ENCODE measurements around the gene RUVBL1.

Gene RUVBL1

DNA sequence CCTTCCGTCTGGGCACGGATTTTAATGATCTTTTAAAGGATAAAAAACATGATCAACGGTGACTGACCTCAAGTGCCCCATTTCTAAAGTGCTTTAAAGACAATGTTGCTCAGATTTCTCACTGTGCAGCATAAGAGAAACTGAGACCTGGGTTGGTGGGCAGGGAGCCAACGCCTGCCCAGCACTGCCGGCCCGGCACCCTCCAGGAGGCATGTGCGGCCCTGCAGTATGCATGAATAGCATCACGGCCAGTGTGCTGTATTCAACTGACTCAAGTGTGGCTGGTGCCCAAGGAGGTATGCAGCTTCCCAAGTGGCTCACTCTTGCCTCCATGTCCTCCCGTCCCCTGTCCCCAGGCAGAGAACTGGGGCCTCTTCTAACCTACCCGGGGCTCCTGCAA, 41.1 kb downstream of the RUVBL1 start:
- no peak for DNase-seq (ENCODE audit: low read depth)

DNA sequence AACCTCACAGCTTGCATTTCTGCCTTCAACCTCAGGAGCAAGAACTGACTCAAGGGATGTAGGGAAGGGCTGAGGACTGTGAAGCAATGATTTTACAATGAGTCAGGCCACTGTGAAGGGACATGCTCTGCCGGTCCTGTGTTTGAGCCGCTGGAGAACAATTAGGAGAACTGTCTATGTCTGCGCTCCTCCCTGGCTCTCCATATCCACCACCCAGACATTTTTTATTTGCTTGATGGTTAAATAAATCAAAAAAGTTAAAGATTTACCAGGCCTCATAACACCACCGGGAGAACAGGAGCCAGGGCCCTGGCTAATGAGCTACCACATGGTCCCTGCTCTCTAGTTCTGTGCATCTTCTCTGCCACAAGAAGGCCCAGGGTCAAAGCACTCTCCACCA, 41.8 kb downstream of the RUVBL1 start:
- DNase-seq (ENCODE audit: low read depth) = no peak

DNA sequence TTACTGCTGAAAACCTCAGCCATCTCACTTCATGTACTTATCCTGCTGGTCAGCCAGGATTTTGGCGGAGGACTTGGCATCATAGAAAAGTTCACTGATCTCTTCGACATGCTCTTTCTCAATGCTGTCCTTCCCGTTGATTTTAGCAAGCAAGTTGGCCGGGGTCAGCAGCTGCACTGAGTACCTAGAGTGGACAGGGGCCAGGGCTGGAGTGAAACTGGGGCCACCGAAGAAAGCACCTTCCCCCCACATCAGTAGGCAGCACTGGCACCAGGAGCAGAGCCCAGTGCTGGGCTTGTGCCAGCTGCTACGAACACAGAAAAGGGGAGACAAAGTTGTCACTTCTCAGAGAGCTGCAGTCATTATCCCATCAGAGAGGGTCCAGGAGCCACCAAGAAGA, 42.4 kb downstream of the RUVBL1 start:
- DNase-seq (ENCODE audit: low read depth) = no peak

DNA sequence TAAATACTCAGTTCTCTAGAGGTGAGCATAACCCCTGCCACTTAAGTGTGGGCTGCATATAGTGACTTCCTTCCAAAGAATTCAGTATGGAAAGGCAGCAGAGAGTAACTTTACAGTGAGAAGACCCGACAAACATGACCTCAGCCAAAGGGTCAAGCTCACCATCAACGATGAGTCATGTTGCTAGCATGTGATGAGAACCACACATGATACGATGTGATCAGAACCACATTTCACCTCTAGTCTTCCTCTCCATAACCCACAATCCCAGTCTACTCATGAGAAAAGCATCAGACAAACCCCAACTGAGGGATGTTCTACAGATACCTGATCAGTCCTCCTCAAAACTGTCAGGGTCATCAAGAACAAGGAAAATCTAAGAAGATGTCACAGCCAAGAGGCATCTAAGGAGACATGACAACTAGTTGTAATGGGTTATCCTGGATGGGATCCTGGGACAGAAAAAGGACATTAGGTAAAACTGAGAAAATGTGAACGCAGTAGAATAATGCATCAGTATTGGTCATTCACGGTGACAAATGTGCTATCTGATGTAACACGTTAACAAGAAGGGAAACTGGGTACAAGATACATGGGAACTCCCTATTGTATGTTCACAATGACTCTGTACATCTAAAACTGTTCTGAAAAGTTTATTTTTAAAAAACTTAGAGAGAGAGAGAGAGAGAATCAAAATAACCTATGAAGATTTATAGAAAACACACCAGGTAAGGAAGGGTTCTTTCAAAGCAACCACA, 43.1 kb downstream of the RUVBL1 start:
- peak; percentile 80 for DNase-seq (ENCODE audit: low read depth)

DNA sequence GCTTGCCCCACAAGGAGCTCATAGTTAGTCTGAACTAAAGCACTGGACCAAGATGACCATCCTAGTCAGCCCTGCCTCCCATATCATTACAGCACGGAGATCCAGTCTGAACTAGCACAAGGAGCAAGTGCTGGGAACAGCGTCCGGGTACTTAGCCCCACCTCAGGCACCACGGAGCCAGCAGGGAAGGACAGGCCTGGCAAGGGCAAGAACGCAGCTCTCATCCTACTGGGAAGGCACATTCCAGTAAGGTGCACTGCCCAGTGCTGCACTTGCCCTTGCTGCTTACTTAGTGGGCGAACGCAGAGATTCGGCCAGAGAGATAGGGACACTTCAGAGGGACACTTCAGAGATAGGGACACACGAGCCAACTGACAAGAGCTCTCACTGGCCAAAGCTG, 43.8 kb downstream of the RUVBL1 start:
- no peak for DNase-seq (ENCODE audit: low read depth)

DNA sequence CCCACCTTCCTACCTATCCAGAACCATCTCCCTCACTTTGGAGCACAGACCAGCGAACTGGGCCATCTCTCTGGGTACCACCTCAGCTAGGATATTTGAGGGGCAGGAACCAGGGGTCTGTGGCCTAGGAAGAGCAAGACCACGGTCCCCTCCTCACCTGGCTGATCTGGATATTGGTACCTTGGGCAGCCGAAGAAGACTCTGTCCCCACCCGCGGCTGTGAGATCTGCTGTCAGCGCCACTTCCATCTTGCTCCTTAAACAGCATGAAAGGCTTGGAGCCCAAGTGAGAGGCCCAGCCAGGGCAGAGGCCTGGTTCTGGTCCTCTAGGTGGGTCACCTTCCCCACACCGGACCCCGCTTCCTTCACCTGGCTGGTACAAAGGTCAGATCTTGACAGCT, 44.7 kb downstream of the RUVBL1 start:
- no peak for DNase-seq (ENCODE audit: low read depth)

DNA sequence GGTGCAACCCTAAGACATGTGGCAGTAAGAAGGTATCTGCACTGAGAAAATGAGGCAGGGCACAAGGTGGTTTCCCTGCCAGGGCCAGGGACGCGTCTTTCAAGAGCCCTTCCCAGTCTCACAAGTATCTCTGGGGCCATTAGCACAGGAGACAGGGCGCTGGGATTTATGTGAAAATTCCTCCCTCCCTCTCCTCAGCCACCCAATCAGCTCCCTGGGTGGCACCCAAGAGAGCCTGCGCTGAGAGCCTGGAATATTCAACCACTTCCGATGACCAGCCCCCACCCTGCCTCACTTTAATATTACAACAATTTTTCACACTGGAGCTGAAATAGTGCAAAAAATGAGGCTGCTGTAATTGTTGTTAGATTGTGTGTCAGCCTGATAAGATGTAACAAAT, 45.3 kb downstream of the RUVBL1 start:
- no peak for DNase-seq (ENCODE audit: low read depth)

DNA sequence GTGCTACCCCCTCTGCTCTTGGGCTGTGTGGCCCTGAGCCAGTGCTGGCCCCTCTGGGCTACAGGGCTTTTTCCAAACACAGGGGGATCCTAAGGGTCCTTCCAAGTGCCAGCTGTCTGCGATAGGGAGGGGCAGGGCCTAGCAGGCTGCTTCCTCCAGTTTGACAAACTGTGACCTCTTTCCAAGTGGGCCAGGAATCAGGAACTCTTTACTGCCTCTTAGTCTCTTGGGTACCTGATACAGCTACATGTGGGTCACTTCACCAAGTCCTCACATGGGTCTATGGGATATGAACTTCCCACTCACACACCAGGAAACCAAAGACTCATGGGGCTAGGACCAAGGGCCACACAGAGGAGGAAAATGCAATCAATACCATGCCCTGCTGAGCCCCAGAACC, 45.9 kb downstream of the RUVBL1 start:
- no peak for DNase-seq (ENCODE audit: low read depth)

DNA sequence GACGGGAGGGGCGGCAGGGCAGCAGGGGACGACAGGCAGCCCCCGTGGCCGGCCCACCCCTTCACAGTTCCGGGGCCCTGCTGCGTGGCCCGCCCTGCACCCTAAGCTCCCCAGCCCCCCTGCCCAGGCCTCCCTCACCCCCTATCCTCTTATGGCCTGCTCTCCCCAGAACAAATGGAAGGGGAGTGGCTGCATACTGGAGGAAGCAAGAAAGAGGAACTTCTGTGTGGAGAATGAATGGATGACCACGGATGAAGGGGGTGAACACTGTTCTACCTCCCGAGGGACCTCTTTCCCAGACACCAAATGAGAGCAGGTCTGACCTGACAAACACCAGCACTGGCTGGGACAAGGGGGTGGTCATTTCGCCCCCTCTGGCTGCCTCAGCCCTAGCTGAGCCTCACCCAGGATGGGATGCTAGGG, 46.4 kb downstream of the RUVBL1 start:
- no peak for DNase-seq (ENCODE audit: low read depth)

DNA sequence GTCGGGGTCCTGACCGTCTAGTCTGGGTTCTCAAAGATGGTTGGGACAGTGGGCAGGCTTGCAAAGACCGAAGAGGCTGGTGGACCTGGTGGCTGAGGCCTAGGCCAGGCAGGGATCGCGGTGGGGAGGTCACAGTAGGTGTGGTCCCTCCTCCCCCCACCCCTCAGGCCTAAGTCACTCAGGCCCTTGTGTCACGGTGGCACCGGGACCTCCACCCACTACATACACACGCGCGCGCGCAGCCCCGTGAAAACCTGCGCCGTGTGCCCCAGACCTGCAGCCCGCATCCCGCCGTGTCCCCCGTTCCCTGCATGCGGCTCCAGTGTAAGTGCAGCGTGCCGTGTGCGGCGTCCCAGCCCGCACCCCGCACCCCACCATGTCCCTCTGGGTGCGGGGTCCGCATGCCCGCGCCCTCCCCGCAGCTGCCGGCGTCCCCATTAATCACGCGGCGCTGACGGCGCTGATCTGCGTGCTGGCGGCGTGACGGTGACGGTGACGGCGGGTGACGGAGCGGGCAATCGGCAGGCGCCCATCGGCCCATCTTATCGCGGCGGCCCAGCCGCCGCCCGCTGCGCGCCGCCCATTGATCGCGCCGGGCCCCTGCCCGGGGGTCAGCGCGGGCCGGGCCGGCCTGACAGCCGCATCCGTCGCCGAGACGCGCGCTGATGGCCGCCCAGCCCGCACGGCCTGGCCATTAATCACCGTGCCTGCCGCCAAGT, 47.0 kb downstream of the RUVBL1 start:
- no peak for DNase-seq (ENCODE audit: low read depth)

DNA sequence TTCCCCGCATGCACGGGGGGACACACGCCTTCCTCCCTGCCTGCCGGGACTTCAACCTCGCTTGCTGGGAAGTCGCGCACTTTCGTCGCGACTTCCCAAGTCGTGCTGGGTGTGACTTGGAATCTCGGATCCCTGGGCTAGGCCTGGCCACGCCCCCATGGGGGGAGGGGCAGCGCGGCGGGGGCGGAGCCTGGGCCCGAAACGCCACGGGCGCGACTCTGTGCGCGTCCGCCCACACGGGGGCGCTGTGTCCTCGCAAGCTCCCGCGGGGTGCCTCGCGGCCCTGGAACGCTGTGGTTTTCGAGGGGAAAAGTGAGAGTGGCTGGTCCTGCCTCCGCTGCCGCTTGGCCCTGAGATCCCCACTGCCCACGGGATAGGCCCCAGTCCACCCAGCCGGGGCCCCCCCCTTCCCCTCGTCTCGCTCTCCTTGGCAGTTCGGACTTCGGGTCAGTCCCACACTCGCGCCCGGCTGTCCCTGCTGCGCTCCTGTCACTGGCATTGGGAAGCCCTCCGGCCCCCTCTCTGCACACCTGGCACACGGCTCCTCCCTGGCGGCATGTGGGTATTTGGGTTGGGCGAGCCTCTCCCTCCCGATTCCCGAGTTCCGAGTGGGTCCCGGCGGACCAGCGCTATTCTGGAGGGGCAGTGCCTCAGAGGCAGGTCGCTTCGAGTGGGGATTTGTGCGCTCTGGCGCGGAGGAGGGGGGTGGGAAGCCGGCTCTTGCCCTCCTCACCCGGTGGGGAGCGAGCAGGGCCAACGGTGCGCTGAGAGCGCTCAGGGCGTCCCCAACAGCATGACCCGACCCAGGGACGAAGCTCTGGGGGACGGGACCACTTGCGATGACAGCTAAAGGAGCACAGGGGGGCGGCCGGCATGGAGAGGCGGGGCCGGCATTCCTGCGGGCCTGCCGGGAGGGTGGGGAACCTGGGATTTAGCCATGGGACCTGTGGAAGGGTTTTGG, 47.8 kb downstream of the RUVBL1 start:
- peak; percentile 72 for DNase-seq (ENCODE audit: low read depth)

DNA sequence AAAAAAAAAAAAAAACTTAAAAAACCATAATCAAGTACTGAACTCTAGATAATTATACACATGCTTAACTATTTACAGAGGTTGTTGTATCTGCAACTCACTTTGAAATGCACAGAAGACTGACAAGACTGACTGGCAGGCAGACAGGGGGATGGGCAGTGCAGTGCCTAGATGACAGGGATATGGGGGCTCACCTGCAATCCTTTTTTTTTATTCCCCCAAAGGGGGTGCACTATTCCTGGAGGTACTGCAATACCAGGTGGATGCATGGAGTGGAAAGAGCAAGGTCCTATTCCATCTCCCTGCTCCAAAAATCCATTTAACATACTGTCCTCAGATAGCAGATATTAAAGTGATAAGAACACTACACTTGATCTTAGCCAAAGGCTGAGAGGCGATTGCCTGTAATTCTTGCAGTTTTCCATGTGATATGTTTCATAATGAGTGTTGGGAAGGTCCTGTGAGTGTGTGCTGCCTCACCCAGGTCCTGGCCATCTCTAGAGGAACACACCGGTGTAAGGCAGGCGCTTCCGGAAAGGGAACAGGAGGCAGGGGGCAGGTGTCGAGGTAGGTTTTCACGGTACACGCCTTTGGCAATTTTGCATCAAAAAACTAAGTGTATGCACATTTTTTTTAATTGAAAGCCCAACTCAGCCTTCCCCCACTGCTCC, 48.6 kb downstream of the RUVBL1 start:
- no peak for DNase-seq (ENCODE audit: low read depth)

DNA sequence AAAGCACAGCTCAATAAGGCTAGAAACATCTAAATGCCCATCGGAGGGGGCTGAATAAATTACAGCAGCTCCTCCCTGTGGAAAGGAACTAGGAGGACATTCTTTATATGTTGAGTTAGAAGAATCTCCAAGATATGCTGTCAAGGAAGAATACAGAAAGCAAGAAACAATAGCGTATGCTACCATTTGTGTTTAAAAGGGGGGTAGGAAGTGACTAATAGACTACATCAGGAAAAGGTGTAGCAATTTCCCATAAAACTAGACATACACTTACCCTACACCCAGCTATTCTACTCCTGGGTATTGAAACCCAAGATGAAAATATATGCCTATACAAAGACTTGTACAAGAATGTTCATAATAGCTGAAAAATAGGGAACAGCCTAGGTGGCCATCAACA, 49.8 kb downstream of the RUVBL1 start:
- DNase-seq (ENCODE audit: low read depth) = no peak

DNA sequence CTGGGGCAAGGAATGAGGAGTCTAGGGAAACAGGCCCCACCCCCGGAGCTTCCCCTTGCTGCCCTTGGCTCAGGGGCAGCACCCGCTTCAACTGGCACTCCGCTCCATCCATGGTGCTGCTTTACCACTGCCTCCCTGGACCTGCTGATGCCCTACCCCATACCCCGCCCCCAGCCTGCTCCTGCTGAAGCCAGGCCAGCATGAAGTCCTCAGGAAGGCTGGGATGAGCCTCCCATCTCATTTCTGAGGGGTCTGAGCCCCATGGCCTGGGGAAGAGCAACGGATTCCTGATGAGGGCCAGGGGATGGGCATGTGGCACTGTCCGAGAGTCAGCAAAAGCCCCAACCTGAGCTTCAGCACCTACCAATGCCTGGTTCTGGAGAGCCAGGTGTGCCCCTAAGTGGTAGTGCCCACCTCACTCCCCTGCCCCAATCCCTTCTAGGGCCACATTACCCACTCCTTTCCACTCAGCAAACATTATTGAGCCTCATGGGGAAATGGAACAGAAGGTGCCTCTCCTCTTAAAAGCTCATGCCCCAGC, 50.4 kb downstream of the RUVBL1 start:
- DNase-seq (ENCODE audit: low read depth) = no peak

DNA sequence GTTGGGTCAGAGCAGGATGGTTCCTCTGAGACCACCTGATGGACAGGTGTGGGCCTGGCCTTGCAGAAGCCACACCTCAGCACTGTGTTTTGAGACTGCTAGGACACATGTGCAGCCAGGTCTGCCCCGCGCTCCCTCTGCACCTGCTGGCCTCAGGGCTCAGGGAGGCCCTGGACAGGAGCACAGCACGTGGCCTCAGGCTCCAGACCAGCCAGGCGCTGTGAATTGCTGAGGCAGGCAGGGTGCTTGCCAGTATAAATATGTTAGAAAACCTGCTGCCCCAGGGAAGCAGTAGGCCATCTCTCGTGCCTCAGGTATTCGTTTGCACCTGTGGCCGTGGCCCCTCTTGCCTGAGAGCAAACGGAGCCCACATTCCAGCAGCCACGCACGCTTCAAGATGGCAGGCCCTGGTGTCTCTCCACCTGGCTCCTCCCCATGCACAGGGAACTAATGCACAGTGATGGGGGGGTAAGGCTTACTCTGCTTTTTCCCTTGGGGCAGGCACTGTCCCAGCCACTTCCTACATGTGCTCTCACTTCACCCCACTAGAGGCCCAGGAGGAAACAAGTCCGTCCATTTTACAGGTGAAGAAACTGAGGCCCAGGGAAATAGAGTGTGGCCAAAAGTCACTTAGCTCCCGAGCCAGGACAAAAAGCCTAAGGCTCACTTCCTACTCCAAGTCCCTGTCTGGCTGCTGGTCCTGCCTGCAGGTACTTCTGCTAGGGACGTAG, 51.0 kb downstream of the RUVBL1 start:
- DNase-seq (ENCODE audit: low read depth) = no peak

DNA sequence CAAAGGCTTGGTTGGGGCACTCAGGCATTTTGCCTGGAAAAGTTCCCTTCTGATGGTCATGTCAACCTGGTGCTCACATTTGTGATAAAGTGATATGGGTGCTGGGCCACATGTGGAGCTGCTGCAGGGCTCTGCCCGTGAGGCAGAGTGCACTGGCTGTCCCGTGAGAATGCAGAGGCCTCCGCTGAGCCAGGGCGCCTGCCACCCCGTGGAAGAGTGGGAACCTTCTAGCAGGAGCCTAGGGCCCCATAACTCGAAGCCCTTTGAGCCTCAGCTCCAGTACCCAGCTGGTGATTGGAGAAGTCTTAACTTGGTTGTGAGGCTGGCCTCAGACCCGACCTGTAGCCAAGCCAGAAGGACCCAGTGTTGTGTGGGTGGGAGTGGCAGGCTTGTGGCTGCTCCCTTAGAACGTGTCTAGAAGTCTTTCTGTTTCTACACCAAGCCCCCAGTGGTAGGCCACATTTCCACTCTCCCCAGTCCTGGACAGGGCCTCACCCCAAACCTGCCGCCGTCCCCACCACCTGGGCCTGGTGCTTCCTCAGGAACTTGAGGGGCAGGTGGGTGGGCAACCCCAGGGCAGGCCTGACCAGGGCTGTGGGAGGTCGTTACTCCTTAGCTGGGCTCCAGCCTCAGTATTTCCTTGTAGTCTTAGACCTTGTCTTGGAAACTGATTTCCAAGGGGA, 51.7 kb downstream of the RUVBL1 start:
- no peak for DNase-seq (ENCODE audit: low read depth)

DNA sequence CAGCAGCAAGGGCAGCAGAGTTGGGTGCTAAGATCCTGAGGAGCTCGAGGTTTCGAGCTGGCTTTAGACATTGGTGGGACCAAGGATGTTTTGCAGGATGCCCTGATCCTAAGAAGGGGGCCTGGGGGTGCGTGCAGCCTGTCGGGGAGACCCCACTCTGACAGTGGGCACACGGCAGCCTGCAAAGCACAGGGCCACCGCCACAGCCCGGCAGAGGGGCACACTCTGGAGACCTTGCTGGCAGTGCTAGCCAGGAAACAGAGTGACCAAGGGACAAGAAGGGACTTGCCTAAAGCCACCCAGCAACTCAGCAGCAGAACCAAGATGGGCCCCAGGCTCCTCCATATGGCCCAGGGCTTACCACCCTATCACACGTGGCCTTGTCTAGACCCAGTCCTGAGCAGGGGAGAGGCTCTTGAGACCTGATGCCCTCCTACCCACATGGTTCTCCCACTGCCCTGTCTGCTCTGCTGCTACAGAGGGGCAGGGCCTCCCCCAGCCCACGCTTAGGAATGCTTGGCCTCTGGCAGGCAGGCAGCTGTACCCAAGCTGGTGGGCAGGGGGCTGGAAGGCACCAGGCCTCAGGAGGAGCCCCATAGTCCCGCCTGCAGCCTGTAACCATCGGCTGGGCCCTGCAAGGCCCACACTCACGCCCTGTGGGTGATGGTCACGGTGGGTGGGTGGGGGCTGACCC, 52.6 kb downstream of the RUVBL1 start:
- no peak for DNase-seq (ENCODE audit: low read depth)

DNA sequence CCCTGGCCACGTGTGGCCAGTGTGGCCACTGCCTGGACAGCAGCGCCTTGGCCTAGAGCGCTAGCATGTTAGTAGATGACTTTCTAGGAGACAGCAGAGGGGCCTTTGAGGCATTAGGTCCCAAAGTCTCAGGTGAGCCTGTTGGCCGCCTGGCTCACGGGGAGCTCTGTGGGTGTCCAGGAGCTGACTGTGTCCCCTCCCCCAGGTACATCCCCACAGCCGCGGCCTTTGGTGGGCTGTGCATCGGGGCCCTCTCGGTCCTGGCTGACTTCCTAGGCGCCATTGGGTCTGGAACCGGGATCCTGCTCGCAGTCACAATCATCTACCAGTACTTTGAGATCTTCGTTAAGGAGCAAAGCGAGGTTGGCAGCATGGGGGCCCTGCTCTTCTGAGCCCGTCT, 54.3 kb downstream of the RUVBL1 start:
- DNase-seq (ENCODE audit: low read depth) = no peak

DNA sequence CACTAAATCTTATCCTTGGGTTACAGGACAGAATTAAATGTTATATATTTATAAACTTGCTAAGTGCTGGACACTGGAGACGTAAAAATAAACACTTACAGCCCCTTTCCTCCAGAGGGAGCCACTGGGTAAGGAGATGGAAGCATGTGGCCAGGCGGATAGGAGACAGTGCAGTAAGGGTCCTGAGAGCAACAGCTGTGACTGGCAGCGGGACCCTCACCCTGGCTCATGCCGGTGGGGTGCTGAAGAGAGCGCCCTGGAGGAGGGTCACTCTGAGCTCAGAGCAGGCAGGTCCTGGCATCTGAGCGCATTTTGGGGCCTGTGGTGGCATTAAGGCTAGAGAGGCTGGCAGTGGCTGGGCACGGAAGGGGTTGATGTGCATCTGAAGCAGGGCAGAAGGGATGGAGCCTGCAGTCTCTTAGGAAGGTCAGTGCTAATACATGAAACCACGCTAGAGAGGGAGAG, 55.4 kb downstream of the RUVBL1 start:
- DNase-seq (ENCODE audit: low read depth) = peak; percentile 56

DNA sequence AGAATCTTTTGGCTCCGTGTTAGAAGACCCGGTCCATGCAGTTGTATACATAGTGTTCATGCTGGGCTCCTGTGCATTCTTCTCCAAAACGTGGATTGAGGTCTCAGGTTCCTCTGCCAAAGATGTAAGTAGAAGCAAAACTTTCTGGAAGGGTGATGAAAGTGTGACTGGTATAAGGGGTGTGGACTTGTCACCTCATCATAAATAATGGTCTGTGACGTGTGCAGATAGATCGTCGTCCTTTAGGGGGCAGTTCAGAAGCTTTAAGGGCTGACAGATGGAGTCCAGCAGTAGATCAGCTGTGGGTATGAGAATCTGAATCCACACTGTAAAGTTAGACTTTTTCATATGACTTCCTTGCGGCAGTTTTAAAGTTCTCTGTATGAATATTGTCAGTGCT, 56.1 kb downstream of the RUVBL1 start:
- DNase-seq (ENCODE audit: low read depth) = no peak

All from fibroblast of the conjunctiva (primary cell).